CD4-positive, alpha-beta memory T cell (primary cell): ENCODE results near the gene RIPOR1. TPM values are rescaled to one million over a fixed set of nuclear protein-coding genes. Genes with fewer than 3 reads are reported as not detected.
A peak's percentile ranks its signal among the peaks of the same experiment; 100 is the strongest.
"Not testable (repeated sequence)": the region's sequence is repeated elsewhere in the genome, so short reads cannot be mapped to it uniquely, and the experiment has no call there.

Experiments used
- CTCF ChIA-PET: fragments of 350-600 bp; sonication (Branson Sonifier 250); formaldehyde crosslinking; loops from one replicate; lab custom pipeline; 2021; ENCODE audit warnings: inconsistent platforms; ENCODE audit not compliant: partially characterized antibody; lab: Charles Lee
- POLR2A ChIA-PET: fragments of 350-600 bp; sonication (Branson Sonifier 250); formaldehyde crosslinking; loops from one replicate; lab custom pipeline; 2021; ENCODE audit not compliant: partially characterized antibody; lab: Charles Lee
- DNase-seq, 5 donors: peaks; one replicate each; pipeline versions ENCODE4 v3.0.0 to v3.0.0-alpha.2; 2020 to 2022; ENCODE audit warnings: mixed read lengths in 1 of 5
- H3K27ac ChIP-seq: one replicate; pipeline ENCODE4 v1.7.0; 2013; ENCODE audit warnings: low read depth, low read length
- H3K27me3 ChIP-seq: 2 replicates; pipeline ENCODE4 v1.7.0; 2013; ENCODE audit warnings: mild to moderate bottlenecking, low read length, moderate library complexity; ENCODE audit not compliant: insufficient read depth
- H3K36me3 ChIP-seq: 2 replicates; pipeline ENCODE4 v1.7.0; 2013; ENCODE audit warnings: mild to moderate bottlenecking, low read length, moderate library complexity; ENCODE audit not compliant: insufficient read depth
- H3K4me1 ChIP-seq: 2 replicates; pipeline ENCODE4 v1.7.0; 2013; ENCODE audit warnings: mild to moderate bottlenecking, low read length, moderate library complexity; ENCODE audit not compliant: insufficient read depth
- H3K4me3 ChIP-seq, 2 donors: one replicate each; pipeline ENCODE4 v1.7.0; 2013; ENCODE audit warnings: low read length in 2 of 2, mild to moderate bottlenecking in 1 of 2
- H3K9me3 ChIP-seq, 2 donors: one replicate each; pipeline ENCODE4 v1.7.0; 2013; ENCODE audit warnings: low read length in 2 of 2, control low read depth in 1 of 2; ENCODE audit not compliant: control insufficient read depth in 1 of 2
- H3K27ac Mint-ChIP-seq, 7 donors: one replicate each; pipeline ENCODE4 v1.8.0; 2020 to 2021; ENCODE audit warnings: mixed read lengths in 7 of 7, mild to moderate bottlenecking in 6 of 7, inconsistent platforms in 3 of 7, moderate library complexity in 3 of 7
- H3K27me3 Mint-ChIP-seq, 2 donors: one replicate each; pipeline ENCODE4 v1.8.0; 2020 to 2021; ENCODE audit warnings: mixed read lengths in 2 of 2
- H3K36me3 Mint-ChIP-seq, 2 donors: one replicate each; pipeline ENCODE4 v1.8.0; 2020 to 2021; ENCODE audit warnings: mixed read lengths in 2 of 2, inconsistent platforms in 1 of 2, mild to moderate bottlenecking in 1 of 2
- H3K4me1 Mint-ChIP-seq, 4 donors: one replicate each; pipeline ENCODE4 v1.8.0; 2020 to 2021; ENCODE audit warnings: mixed read lengths in 4 of 4, mild to moderate bottlenecking in 1 of 4
- H3K4me3 Mint-ChIP-seq, 8 donors: one replicate each; pipeline ENCODE4 v1.8.0; 2020 to 2021; ENCODE audit warnings: mixed read lengths in 8 of 8, mild to moderate bottlenecking in 7 of 8, moderate library complexity in 6 of 8, inconsistent platforms in 3 of 8
- H3K9me3 Mint-ChIP-seq, 8 donors: one replicate each; pipeline ENCODE4 v1.8.0; 2020 to 2021; ENCODE audit warnings: mixed read lengths in 8 of 8, mild to moderate bottlenecking in 5 of 8, inconsistent platforms in 3 of 8, moderate library complexity in 1 of 8
- intact Hi-C: fragments of 100-400 bp; cut with micrococcal nuclease; formaldehyde crosslinking; loops from one replicate; pipeline ENCODE4 v1.15.1; 2023
- polyA plus RNA-seq, 2 donors: library from polyadenylated mRNA; unstranded; fragments of 300-500 nt; fragmentation: Illumina TruSeq; gene quantifications; one replicate each; pipeline ENCODE4 v1.2.3, GENCODE V29; 2021
- total RNA-seq, 2 experiments: library from RNA; stranded (reverse); gene quantifications; one replicate each; pipeline ENCODE4 v1.2.3, GENCODE V29; 2021

RIPOR1 gene
- total and polyA plus RNA-seq, 4 experiments from 2014 or later: 0.75 to 53.8 (median 26.9) TPM

DNA sequence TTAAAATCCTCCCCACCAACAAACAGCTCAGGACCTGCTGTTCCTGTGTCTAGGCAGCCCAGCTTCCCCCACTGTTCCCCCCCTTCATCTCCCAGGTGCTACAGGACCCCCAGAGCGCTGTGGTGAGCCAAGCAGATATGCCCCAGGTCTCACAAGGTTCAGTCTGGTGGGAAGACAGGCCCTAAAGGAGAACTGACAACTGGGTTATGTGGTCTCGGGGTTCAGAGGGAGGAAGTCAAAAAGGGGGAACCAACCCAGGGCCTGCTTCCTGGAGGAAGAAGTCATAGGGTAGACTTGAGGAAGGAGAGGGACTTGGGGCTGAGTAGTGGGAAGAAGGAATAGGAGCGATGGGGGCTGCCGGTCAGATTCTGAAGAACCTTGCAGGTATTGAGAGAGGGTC lies 2.6 kb downstream of the RIPOR1 start:
- no peaks in the 10 kb centered on the region for H3K9me3 Mint-ChIP-seq
- Histone ChIP-seq H3K36me3 (no peaks in the 10 kb centered on the region), H3K4me1 (peaks cover 28% of the 10 kb centered on the region), H3K4me3 (no peak overlapping the region), H3K27me3 (peaks cover 7% of the 10 kb centered on the region), H3K9me3 (no peaks in the 10 kb centered on the region), H3K27ac (no peak overlapping the region)
- ChIA-PET CTCF (interaction anchor here (1.0 to 11.4 kb wide), 4 partner anchors 10 to 114 kb away, joined by 3 to 125 read pairs (median 18); partner anchors contain the start of gene CARMIL2), POLR2A (interaction anchor here (0.6 to 2.9 kb wide), 5 partner anchors 9 to 83 kb away, joined by 3 to 18 read pairs (median 5); no protein-coding TSS in a partner anchor)
- H3K4me3 Mint-ChIP-seq: peak overlapping the region in 4 of 8 donors; percentile 16 to 69 (median 55)
- peak overlapping the region in 3 of 7 donors; percentile 5 to 30 (median 11) for H3K27ac Mint-ChIP-seq
- DNase-seq: no peak
- H3K36me3 Mint-ChIP-seq: no peaks in the 10 kb centered on the region
- H3K4me1 Mint-ChIP-seq: peaks cover 6 to 40% (median 26%) of the 10 kb centered on the region in 4 donors
- intact Hi-C loops: no loop called here
- H3K27me3 Mint-ChIP-seq: peaks cover 4 to 14% of the 10 kb centered on the region in 2 donors

DNA sequence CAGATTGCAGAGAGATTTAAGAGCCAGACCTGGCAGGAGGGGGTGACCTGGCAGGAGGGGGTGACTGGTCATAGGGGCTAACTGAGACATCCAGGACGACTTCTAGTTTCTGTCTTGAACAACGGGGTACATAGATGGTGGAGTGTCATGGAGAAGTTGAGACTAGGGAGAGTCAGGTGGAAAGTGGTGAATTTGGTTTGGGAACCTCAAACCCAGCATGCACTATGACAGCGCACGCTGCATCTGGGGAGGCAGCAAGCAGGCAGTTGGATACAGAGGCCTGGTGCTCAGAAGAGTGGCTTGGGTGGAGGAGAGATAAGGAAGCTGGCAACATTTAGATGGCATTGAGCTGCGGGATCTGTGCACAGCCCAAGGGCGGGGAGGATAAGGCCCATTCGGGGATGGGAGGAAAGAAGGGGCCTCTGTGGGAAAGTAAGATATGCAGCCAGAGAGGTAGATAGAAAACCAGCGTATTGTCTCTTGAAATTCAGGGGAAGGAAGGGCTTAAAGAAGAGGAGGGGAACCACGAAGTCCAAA lies 4.5 kb downstream of the RIPOR1 start:
- H3K4me3 ChIP-seq: no peak overlapping the region
- H3K36me3 ChIP-seq: no peaks in the 10 kb centered on the region
- Mint-ChIP-seq H3K9me3 (no peaks in the 10 kb centered on the region), H3K4me1 (peaks cover 11 to 51% (median 32%) of the 10 kb centered on the region in 4 donors), H3K4me3 (peak overlapping the region in 2 of 8 donors; percentile 18 to 51), H3K27ac (peak overlapping the region in 4 of 7 donors; percentile 32 to 62 (median 46)), H3K27me3 (peaks cover 4 to 14% of the 10 kb centered on the region in 2 donors), H3K36me3 (no peaks in the 10 kb centered on the region)
- peaks cover 7% of the 10 kb centered on the region for H3K27me3 ChIP-seq
- CTCF ChIA-PET: interaction anchor here (1.2 to 11.4 kb wide), 6 partner anchors 12 to 111 kb away, joined by 3 to 125 read pairs (median 5); partner anchors contain the start of gene CARMIL2
- no peak overlapping the region for H3K27ac ChIP-seq
- H3K4me1 ChIP-seq: peaks cover 29% of the 10 kb centered on the region
- no peak for DNase-seq
- intact Hi-C loops: no loop called here
- POLR2A ChIA-PET: interaction anchor here (0.6 to 1.9 kb wide), 4 partner anchors 12 to 436 kb away, joined by 3 to 6 read pairs (median 4); partner anchors contain the start of gene ACD
- H3K9me3 ChIP-seq: no peaks in the 10 kb centered on the region

DNA sequence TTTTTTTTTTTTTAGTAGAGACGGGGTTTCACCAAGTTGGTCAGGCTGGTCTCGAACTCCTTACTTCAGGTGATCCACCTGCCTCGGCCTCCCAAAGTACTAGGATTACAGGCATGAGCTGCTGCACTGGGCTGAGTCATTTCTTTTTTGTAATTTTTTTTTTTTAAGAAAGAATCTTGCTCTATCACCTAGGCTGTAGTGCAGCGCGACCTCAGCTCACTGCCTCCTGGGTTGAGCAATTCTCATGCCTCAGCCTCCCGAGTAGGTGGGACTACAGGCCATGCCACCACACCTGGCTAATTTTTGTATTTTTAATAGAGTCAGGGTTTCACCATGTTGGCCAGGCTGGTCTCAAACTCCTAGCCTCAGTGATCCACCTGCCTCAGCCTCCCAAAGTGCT lies 5.4 kb downstream of the RIPOR1 start:
- H3K4me1 Mint-ChIP-seq: peaks cover 11 to 59% (median 37%) of the 10 kb centered on the region in 4 donors
- H3K9me3 Mint-ChIP-seq, H3K27ac ChIP-seq, POLR2A ChIA-PET, H3K36me3 ChIP-seq, H3K27me3 ChIP-seq, DNase-seq, intact Hi-C loops, H3K27ac Mint-ChIP-seq, H3K36me3 Mint-ChIP-seq, H3K9me3 ChIP-seq, H3K4me3 ChIP-seq: not testable (repeated sequence)
- H3K4me3 Mint-ChIP-seq: peak overlapping the region in 1 of 8 donors; percentile 45
- peaks cover 4 to 14% of the 10 kb centered on the region in 2 donors for H3K27me3 Mint-ChIP-seq
- CTCF ChIA-PET: interaction anchor here (0.7 to 11.4 kb wide), 4 partner anchors 13 to 49 kb away, joined by 3 to 125 read pairs (median 15); no protein-coding TSS in a partner anchor
- peaks cover 33% of the 10 kb centered on the region for H3K4me1 ChIP-seq

DNA sequence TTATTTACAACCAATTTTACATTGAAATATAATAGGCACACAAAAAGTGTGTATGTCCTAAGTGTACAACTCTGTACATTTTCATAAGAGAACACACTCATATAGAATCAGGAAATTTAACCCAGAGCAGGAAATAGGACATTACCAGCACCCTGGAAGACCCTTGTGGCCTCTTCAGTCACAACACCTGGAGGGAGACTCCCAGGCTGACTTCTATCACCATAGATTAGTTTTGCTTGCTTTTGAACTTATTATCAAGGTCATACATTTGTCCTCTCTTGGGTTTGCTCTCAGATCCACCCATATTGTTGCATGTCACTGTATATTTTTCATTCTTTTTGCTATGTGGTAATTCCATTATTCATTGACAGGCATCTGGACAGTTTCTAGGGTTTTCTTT lies 5.8 kb downstream of the RIPOR1 start:
- H3K27ac Mint-ChIP-seq: peak overlapping the region in 1 of 7 donors; percentile 42
- Histone ChIP-seq H3K4me1 (peaks cover 34% of the 10 kb centered on the region), H3K9me3 (no peaks in the 10 kb centered on the region), H3K36me3 (no peaks in the 10 kb centered on the region), H3K4me3 (no peak overlapping the region), H3K27ac (no peak overlapping the region), H3K27me3 (peaks cover 7% of the 10 kb centered on the region)
- H3K9me3 Mint-ChIP-seq: no peaks in the 10 kb centered on the region
- H3K4me1 Mint-ChIP-seq: peaks cover 15 to 61% (median 39%) of the 10 kb centered on the region in 4 donors
- H3K27me3 Mint-ChIP-seq: peaks cover 4 to 14% of the 10 kb centered on the region in 2 donors
- intact Hi-C loops: no loop called here
- ChIA-PET POLR2A (interaction anchor here (0.6 to 1.2 kb wide), 3 partner anchors 11 to 124 kb away, joined by 3 to 4 read pairs (median 3); partner anchors contain the start of gene ATP6V0D1), CTCF (interaction anchor here (0.7 to 11.4 kb wide), 5 partner anchors 13 to 138 kb away, joined by 3 to 125 read pairs (median 4); no protein-coding TSS in a partner anchor)
- H3K36me3 Mint-ChIP-seq: peaks cover 0 to 3% of the 10 kb centered on the region in 2 donors
- peak overlapping the region in 1 of 8 donors; percentile 45 for H3K4me3 Mint-ChIP-seq
- DNase-seq: no peak

DNA sequence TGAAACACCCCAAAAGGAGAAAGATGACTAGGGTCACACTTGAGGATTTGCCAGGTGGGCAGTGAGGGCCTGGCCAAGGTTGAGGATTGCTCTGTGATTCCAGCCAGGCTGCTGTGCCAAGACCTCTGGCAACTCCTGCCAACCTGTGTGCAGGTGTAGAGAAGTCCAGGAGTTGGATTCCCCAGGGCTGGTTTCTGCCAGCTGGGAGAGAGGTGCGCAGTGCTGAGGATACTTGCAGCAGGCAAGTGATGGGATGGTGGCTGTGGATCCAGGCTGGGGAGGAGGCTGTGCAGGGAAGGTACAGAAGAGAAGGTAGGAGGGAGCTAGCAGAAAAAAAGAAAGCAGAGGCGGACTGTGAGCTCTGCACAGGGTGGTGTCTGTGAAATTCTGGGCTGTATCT lies 6.6 kb downstream of the RIPOR1 start:
- H3K27ac Mint-ChIP-seq: peak overlapping the region; percentile 1 to 92 (median 29)
- Histone ChIP-seq H3K27ac (no peak overlapping the region), H3K4me1 (peaks cover 30% of the 10 kb centered on the region), H3K27me3 (peaks cover 7% of the 10 kb centered on the region), H3K9me3 (no peaks in the 10 kb centered on the region), H3K4me3 (no peak overlapping the region), H3K36me3 (no peaks in the 10 kb centered on the region)
- H3K36me3 Mint-ChIP-seq: peaks cover under 1 to 6% of the 10 kb centered on the region in 2 donors
- peak overlapping the region in 5 of 8 donors; percentile 19 to 81 (median 42) for H3K4me3 Mint-ChIP-seq
- no peaks in the 10 kb centered on the region for H3K9me3 Mint-ChIP-seq
- peaks cover 0 to 11% of the 10 kb centered on the region in 2 donors for H3K27me3 Mint-ChIP-seq
- no peak for DNase-seq
- H3K4me1 Mint-ChIP-seq: peaks cover 14 to 59% (median 34%) of the 10 kb centered on the region in 4 donors
- intact Hi-C loops: no loop called here
- ChIA-PET POLR2A (interaction anchor here (0.6 to 1.5 kb wide), 7 partner anchors 10 to 123 kb away, joined by 3 to 5 read pairs (median 3); partner anchors contain the start of genes ATP6V0D1 and CARMIL2), CTCF (interaction anchor here (0.9 to 11.4 kb wide), 5 partner anchors 12 to 137 kb away, joined by 3 to 125 read pairs (median 6); partner anchors contain the start of gene CARMIL2)

DNA sequence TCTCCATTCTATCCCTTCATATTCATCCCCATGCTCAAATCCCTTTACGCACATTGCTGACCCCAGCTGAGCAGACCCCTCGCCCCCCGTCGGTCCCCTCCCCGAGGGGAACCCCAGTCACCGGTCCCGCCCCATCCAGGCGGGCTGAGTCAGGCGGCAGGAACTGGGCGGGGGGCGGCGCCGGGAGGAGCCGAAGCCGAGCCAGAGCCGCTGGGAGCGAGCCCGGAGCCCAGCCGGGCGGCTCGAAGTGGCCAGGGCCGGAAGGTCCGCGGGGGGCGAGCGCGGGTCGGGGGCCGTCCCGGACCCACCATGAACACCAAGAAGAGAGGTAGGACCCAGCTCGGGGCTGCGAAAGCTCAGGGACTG lies 8.6 kb downstream of the RIPOR1 start:
- Histone ChIP-seq H3K9me3 (no peaks in the 10 kb centered on the region), H3K4me3 (peak overlapping the region; percentile 42 to 72), H3K27me3 (no peaks in the 10 kb centered on the region), H3K36me3 (no peaks in the 10 kb centered on the region), H3K27ac (peak overlapping the region; percentile 84), H3K4me1 (peaks cover 26% of the 10 kb centered on the region)
- Mint-ChIP-seq H3K4me3 (peak overlapping the region; percentile 81 to 92 (median 86)), H3K9me3 (no peaks in the 10 kb centered on the region), H3K27me3 (no peaks in the 10 kb centered on the region), H3K36me3 (peaks cover 8 to 16% of the 10 kb centered on the region in 2 donors), H3K4me1 (peaks cover 18 to 60% (median 34%) of the 10 kb centered on the region in 4 donors), H3K27ac (peak overlapping the region; percentile 90 to 93 (median 92))
- ChIA-PET POLR2A (interaction anchor here (0.8 to 20.3 kb wide), 14 partner anchors 8 to 463 kb away, joined by 3 to 706 read pairs (median 10); partner anchors contain the start of genes ACD, ATP6V0D1, C16orf86 and CARMIL2), CTCF (interaction anchor here (0.7 to 11.4 kb wide), 14 partner anchors 8 to 279 kb away, joined by 3 to 125 read pairs (median 4); partner anchors contain the start of genes ATP6V0D1, CARMIL2 and CTCF)
- DNase-seq: peak in 3 of 5 donors; percentile 37 to 66 (median 38)
- intact Hi-C loops: loop anchor here (2.0 kb wide), 1 partner anchor 16 kb away; no protein-coding TSS in a partner anchor
